Skeletal muscle tissue (tissue), 4 donors: ENCODE measurements around the gene C1QTNF9. TPM values are rescaled to one million over a fixed set of nuclear protein-coding genes. Genes with fewer than 3 reads are reported as not detected.
"Not testable (repeated sequence)": the region's sequence is repeated elsewhere in the genome, so short reads cannot be mapped to it uniquely, and the experiment has no call there.

Source experiments
- H3K27ac ChIP-seq: one replicate; pipeline ENCODE4 v1.7.0; 2013; ENCODE audit warnings: mild to moderate bottlenecking, low read depth, low read length, inconsistent platforms
- H3K27me3 ChIP-seq, 3 donors: one replicate each; pipeline ENCODE4 v1.7.0; 2013; ENCODE audit warnings: low read length in 3 of 3; ENCODE audit not compliant: control insufficient read depth in 3 of 3, insufficient read depth in 3 of 3
- H3K36me3 ChIP-seq, 3 donors: one replicate each; pipeline ENCODE4 v1.7.0; 2013; ENCODE audit warnings: low read length in 3 of 3; ENCODE audit not compliant: control insufficient read depth in 3 of 3, insufficient read depth in 3 of 3
- H3K4me1 ChIP-seq, 3 donors: one replicate each; pipeline ENCODE4 v1.7.0; 2013; ENCODE audit warnings: low read length in 3 of 3, mild to moderate bottlenecking in 3 of 3; ENCODE audit not compliant: control insufficient read depth in 3 of 3, insufficient read depth in 3 of 3
- H3K4me3 ChIP-seq, 3 donors: one replicate each; pipeline ENCODE4 v1.7.0; 2013; ENCODE audit warnings: low read length in 3 of 3
- H3K9ac ChIP-seq, 3 donors: one replicate each; pipeline ENCODE4 v1.7.0; 2013; ENCODE audit warnings: low read length in 3 of 3, mild to moderate bottlenecking in 3 of 3, moderate library complexity in 2 of 3, low read depth in 1 of 3
- H3K9me3 ChIP-seq, 3 donors: one replicate each; pipeline ENCODE4 v1.7.0; 2013; ENCODE audit warnings: low read length in 3 of 3; ENCODE audit not compliant: control insufficient read depth in 3 of 3
- total RNA-seq: library from RNA; depleted of rRNA; stranded (reverse); fragments of >200 nt; gene quantifications from one replicate; pipeline ENCODE4 v1.2.3, GENCODE V29; 2014
- donor health status: Osteomylitis.

The C1QTNF9 gene
- total RNA-seq: 2.6 TPM

GRCh38 chr13:24309300-24309699 is at the start of gene C1QTNF9:
Gene C1QTNF9, plus strand, starts transcription at chr13:24309580. Its CDS starts 6,424 bp downstream, at chr13:24316004.
- H3K4me1 ChIP-seq, H3K9ac ChIP-seq, H3K27me3 ChIP-seq, H3K36me3 ChIP-seq, H3K4me3 ChIP-seq, H3K27ac ChIP-seq, H3K9me3 ChIP-seq: not testable (repeated sequence)

GRCh38 chr13:24261566-24261965 is 47.8 kb upstream of the C1QTNF9 start:
- Histone ChIP-seq H3K27ac (no peak overlapping the region), H3K36me3 (no peaks in the 10 kb centered on the region), H3K4me1 (no peaks in the 10 kb centered on the region), H3K27me3 (no peaks in the 10 kb centered on the region), H3K9ac (no peak overlapping the region), H3K9me3 (no peaks in the 10 kb centered on the region), H3K4me3 (no peak overlapping the region)

DNA sequence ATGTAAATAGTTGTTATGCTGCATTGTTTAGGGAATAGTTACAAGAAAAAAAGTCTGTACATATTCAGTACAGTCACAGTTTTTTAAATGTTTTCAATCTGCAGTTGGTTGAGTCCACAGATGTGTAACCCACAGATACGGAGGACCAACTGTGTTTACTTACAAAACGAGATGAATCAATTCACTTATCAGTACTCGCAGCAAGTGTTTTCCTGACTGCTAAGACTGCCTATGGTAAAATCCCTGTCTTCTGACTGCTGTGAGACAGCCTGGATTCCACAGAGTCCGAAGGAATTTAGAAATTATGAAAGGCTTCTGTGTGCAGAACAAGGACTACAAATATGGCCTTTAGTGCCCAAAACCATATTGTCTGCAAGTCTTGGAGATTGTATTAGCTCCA is 45.7 kb upstream of the C1QTNF9 start:
- Histone ChIP-seq H3K4me1 (peaks cover 0 to 9% (median 0%) of the 10 kb centered on the region in 3 donors), H3K9me3 (no peaks in the 10 kb centered on the region), H3K9ac (no peak overlapping the region), H3K27me3 (no peaks in the 10 kb centered on the region), H3K27ac (no peak overlapping the region), H3K36me3 (no peaks in the 10 kb centered on the region), H3K4me3 (no peak overlapping the region)

GRCh38 chr13:24264976-24265375 is 44.4 kb upstream of the C1QTNF9 start:
- peak overlapping the region; percentile 13 for H3K27ac ChIP-seq
- no peak overlapping the region for H3K4me3 ChIP-seq
- peaks cover 0 to 9% (median 0%) of the 10 kb centered on the region in 3 donors for H3K4me1 ChIP-seq
- H3K36me3 ChIP-seq: no peaks in the 10 kb centered on the region
- no peak overlapping the region for H3K9ac ChIP-seq
- no peaks in the 10 kb centered on the region for H3K27me3 ChIP-seq
- no peaks in the 10 kb centered on the region for H3K9me3 ChIP-seq

GRCh38 chr13:24265453-24265852 is 43.9 kb upstream of the C1QTNF9 start:
- Histone ChIP-seq H3K27me3 (no peaks in the 10 kb centered on the region), H3K36me3 (no peaks in the 10 kb centered on the region), H3K4me3 (no peak overlapping the region), H3K27ac (no peak overlapping the region), H3K4me1 (peaks cover 0 to 9% (median 2%) of the 10 kb centered on the region in 3 donors), H3K9me3 (no peaks in the 10 kb centered on the region), H3K9ac (no peak overlapping the region)

DNA sequence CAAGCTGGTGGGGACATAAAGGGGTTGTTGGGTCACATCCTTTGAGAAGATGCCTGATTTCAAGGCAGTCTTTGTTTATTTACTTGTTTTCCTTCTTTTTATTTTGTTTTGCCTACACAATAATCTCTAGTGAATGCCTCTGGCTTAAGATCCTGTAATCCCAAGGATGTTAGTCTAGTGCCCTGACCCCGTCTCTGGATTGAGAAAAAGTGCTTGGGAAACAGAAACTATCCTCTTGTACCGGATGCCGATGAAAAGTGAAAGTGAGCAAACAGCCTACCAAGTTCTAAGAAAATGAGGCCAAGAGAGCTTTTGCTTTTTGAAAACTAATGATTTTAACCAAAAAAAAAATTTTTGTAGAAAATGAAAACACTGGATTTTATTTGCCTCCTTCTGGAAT is 42.1 kb upstream of the C1QTNF9 start:
- Histone ChIP-seq H3K4me3 (peak overlapping the region in 2 of 3 donors; percentile 29 to 40), H3K9me3 (no peaks in the 10 kb centered on the region), H3K4me1 (peaks cover 10 to 13% (median 10%) of the 10 kb centered on the region in 3 donors), H3K36me3 (no peaks in the 10 kb centered on the region), H3K27ac (peak overlapping the region; percentile 20), H3K9ac (peak overlapping the region in 1 of 3 donors; percentile 24), H3K27me3 (peaks cover 0 to 2% (median 0%) of the 10 kb centered on the region in 3 donors)

DNA sequence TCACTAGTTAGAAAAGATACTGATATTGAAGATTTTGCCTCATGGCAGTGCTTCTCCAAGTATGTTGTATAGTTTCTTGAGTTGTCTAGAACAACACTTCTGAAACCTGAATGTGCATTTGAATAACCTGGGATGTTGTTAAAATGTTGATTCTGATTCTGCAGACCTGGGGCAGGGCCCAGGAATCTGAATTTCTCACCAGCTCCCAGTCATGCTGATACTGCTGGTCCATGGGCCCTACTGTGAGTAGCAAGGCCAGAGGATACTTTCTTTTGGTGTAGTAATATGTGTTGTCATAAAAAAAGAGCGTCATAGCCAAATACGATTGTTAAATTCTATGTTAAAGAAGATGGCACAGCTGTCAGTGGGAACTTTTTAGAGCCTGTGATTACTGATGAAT is 41.6 kb upstream of the C1QTNF9 start:
- H3K4me3 ChIP-seq: peak overlapping the region in 1 of 3 donors; percentile 40

DNA sequence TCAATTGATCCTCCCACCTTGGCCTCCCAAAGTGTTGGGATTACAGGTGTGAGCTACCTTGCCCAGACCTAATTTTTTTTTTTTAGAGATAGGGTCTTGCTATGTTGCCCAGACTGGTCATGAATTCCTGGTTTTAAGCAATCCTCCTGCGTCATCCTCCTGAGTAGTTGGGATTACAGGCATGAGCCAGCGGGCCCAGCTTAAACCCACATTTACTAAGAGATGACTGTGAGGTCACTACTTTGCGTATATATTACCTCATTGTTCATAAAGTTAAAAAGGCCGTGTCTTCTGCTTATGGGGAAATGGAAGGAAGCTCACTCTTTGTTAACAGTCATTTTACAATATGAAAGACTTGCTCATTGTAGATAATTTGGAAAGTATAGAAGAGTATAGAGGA is 39.6 kb upstream of the C1QTNF9 start:
- Histone ChIP-seq H3K9me3 (no peaks in the 10 kb centered on the region), H3K36me3 (no peaks in the 10 kb centered on the region), H3K27ac (peak overlapping the region; percentile 78), H3K4me3 (no peak overlapping the region), H3K27me3 (peaks cover 6 to 9% (median 7%) of the 10 kb centered on the region in 3 donors), H3K4me1 (peaks cover 18 to 24% (median 21%) of the 10 kb centered on the region in 3 donors), H3K9ac (no peak overlapping the region)

More for the DNA sequence above, 41.6 kb upstream of the C1QTNF9 start:
- Histone ChIP-seq H3K9me3 (no peaks in the 10 kb centered on the region), H3K27ac (peak overlapping the region; percentile 20), H3K27me3 (peaks cover under 1 to 6% (median 3%) of the 10 kb centered on the region in 3 donors), H3K9ac (peak overlapping the region in 1 of 3 donors; percentile 24), H3K4me1 (peaks cover 15 to 17% (median 15%) of the 10 kb centered on the region in 3 donors), H3K36me3 (no peaks in the 10 kb centered on the region)

GRCh38 chr13:24270639-24271141 is 38.7 kb upstream of the C1QTNF9 start:
- peak overlapping the region; percentile 58 to 82 (median 72) for H3K4me3 ChIP-seq
- H3K4me1 ChIP-seq: peaks cover 18 to 28% (median 21%) of the 10 kb centered on the region in 3 donors
- peak overlapping the region; percentile 11 to 60 (median 53) for H3K9ac ChIP-seq
- H3K9me3 ChIP-seq: no peaks in the 10 kb centered on the region
- H3K36me3 ChIP-seq: no peaks in the 10 kb centered on the region
- H3K27ac ChIP-seq: peak overlapping the region; percentile 78
- H3K27me3 ChIP-seq: peaks cover 6 to 9% (median 7%) of the 10 kb centered on the region in 3 donors

DNA sequence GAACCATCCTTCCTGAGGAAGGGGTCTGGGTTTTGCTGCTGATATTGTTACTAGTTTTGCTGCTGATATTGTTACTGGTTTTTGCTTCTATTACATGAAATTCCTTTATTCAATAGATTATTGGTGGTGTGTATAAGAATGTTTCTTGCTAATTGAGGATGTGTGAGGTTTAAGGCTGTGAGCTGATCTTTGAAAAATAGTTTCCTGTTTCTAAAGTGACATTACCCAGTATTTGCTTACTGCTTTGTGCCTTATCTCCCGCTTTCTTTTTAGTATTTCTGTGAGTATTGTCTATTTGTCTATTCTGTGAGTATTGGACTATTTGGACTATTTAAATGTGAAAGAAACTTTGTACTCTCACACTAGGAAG is 38.2 kb upstream of the C1QTNF9 start:
- Histone ChIP-seq H3K27ac (peak overlapping the region; percentile 78), H3K9ac (peak overlapping the region in 2 of 3 donors; percentile 16 to 76), H3K4me1 (peaks cover 18 to 28% (median 21%) of the 10 kb centered on the region in 3 donors), H3K27me3 (peaks cover 6 to 9% (median 7%) of the 10 kb centered on the region in 3 donors), H3K36me3 (no peaks in the 10 kb centered on the region), H3K4me3 (peak overlapping the region; percentile 58 to 82 (median 72)), H3K9me3 (no peaks in the 10 kb centered on the region)
